ENCODE results near the gene NREP.

Gene NREP

DNA sequence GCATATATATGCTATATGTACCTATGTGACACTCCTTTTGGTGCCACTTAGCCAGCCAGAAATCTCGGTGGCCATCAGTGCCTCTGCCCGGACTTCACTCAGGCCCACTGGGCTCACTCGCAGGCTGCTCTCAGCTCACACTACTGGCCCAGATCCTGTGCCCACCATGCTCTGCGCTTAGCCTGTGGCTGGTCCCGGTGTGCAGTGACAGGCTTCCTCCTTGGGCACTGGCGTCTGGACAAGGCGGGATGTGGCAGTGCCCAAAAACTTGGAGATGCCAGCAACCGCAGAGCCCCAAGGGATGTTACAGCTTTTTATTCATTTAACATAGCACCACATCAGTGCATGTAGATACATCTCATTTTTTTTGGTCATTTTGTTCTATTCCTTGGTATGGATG is 77.4 kb downstream of the NREP start:
- H3K9me3 ChIP-seq (ENCODE audit: severe bottlenecking), result no peaks in the 10 kb centered on the region
- no peak for ATAC-seq (ENCODE audit: low read depth)
- no peak for DNase-seq (ENCODE audit: low spot score)
- H3K4me3 ChIP-seq (ENCODE audit: severe bottlenecking), result no peak overlapping the region
- no peaks in the 10 kb centered on the region for H3K36me3 ChIP-seq (ENCODE audit: low read depth)
- peak overlapping the region; percentile 82 for H3K27ac ChIP-seq (ENCODE audit: poor library complexity, severe bottlenecking)
- H3K27me3 ChIP-seq (ENCODE audit: insufficient read depth, poor library complexity, severe bottlenecking), result no peaks in the 10 kb centered on the region
- no peak for TF ChIP-seq CTCF (IDR thresholded peaks at IDR 0.05; ENCODE audit: poor library complexity, severe bottlenecking)
- H3K4me1 ChIP-seq (ENCODE audit: insufficient read depth, poor library complexity, severe bottlenecking), result peaks cover 16% of the 10 kb centered on the region
